Mesendoderm (in vitro differentiated cells): ENCODE measurements around the gene MAD1L1.

Experiments
- DNase-seq: peaks from one replicate; pipeline ENCODE4 v3.0.0; 2013
- H2AK5ac ChIP-seq: 2 replicates; pipeline ENCODE4 v1.6.1; 2013; ENCODE audit warnings: low read length, inconsistent platforms
- H2BK120ac ChIP-seq: 2 replicates; pipeline ENCODE4 v1.6.1; 2013; ENCODE audit warnings: low read depth, mild to moderate bottlenecking, low read length, moderate library complexity, mixed read lengths
- H2BK15ac ChIP-seq: replicated peaks from 2 replicates; pipeline ENCODE4 v1.6.1; 2013; ENCODE audit warnings: low read depth, mild to moderate bottlenecking, moderate library complexity
- H2BK5ac ChIP-seq: 2 replicates; pipeline ENCODE4 v1.6.1; 2013; ENCODE audit warnings: low read length, inconsistent platforms
- H3K18ac ChIP-seq: 2 replicates; pipeline ENCODE4 v1.6.1; 2013; ENCODE audit warnings: mild to moderate bottlenecking, low read length, mixed read lengths
- H3K23ac ChIP-seq: one replicate; pipeline ENCODE4 v1.6.1; 2013; ENCODE audit warnings: low read length
- H3K27ac ChIP-seq: 2 replicates; pipeline ENCODE4 v1.5.1; 2013; ENCODE audit warnings: low read depth, mild to moderate bottlenecking, inconsistent platforms, low read length, moderate library complexity
- H3K27me3 ChIP-seq: 2 replicates; pipeline ENCODE4 v1.6.1; 2013; ENCODE audit warnings: low read length, control low read depth, mild to moderate bottlenecking, inconsistent platforms; ENCODE audit not compliant: insufficient read depth, poor library complexity
- H3K36me3 ChIP-seq: 2 replicates; pipeline ENCODE4 v1.6.1; 2013; ENCODE audit warnings: low read length, inconsistent platforms; ENCODE audit not compliant: control insufficient read depth, insufficient read depth
- H3K4ac ChIP-seq: one replicate; pipeline ENCODE4 v1.6.1; 2013; ENCODE audit warnings: low read depth, mild to moderate bottlenecking, low read length, moderate library complexity
- H3K4me1 ChIP-seq: 2 replicates; pipeline ENCODE4 v1.6.1; 2013; ENCODE audit warnings: low read depth, low read length, inconsistent platforms; ENCODE audit not compliant: control insufficient read depth
- H3K4me2 ChIP-seq: 2 replicates; pipeline ENCODE4 v1.6.1; 2013; ENCODE audit warnings: low read length
- H3K4me3 ChIP-seq: 2 replicates; pipeline ENCODE4 v1.5.1; 2013; ENCODE audit warnings: mild to moderate bottlenecking, low read length
- H3K56ac ChIP-seq: one replicate; pipeline ENCODE4 v1.6.1; 2013; ENCODE audit warnings: low read length
- H3K79me1 ChIP-seq: 2 replicates; pipeline ENCODE4 v1.6.1; 2013; ENCODE audit warnings: low read length, inconsistent platforms
- H3K79me2 ChIP-seq: 2 replicates; pipeline ENCODE4 v1.6.1; 2013; ENCODE audit warnings: mild to moderate bottlenecking, low read length; ENCODE audit not compliant: control insufficient read depth, insufficient read depth
- H3K9ac ChIP-seq: 2 replicates; pipeline ENCODE4 v1.6.1; 2013; ENCODE audit warnings: low read length, inconsistent platforms
- H4K5ac ChIP-seq: one replicate; pipeline ENCODE4 v1.6.1; 2013; ENCODE audit warnings: low read length
- H4K8ac ChIP-seq: one replicate; pipeline ENCODE4 v1.6.1; 2013; ENCODE audit warnings: low read depth, mild to moderate bottlenecking, control low read depth, low read length, moderate library complexity
- WGBS: extraction: QIAGEN DNeasy Blood & Tissue Kit; methylation state at CpG from one replicate; pipeline ENCODE4 v1.1.7; 2013; ENCODE audit warnings: low lambda C conversion rate, missing lambda C conversion rate; ENCODE audit not compliant: insufficient coverage; ENCODE audit errors: extremely low coverage; 5-methylcytosine and 5-hydroxymethylcytosine counted together

Gene MAD1L1

GRCh38 chr7:2202901-2203765 is 29.6 kb downstream of the MAD1L1 start:
- Histone ChIP-seq H2BK120ac (no peak overlapping the region), H3K4ac (no peak overlapping the region), H3K79me1 (no peaks in the 10 kb centered on the region), H3K9ac (no peak overlapping the region), H4K5ac (no peak overlapping the region), H3K18ac (no peak overlapping the region), H3K56ac (no peak overlapping the region), H3K79me2 (no peaks in the 10 kb centered on the region), H3K27me3 (no peaks in the 10 kb centered on the region), H3K4me1 (no peaks in the 10 kb centered on the region), H4K8ac (no peak overlapping the region), H3K36me3 (peaks cover 6% of the 10 kb centered on the region), H3K27ac (no peak overlapping the region), H2BK15ac (no peak overlapping the region), H2BK5ac (no peak overlapping the region), H2AK5ac (no peak overlapping the region), H3K4me2 (no peak overlapping the region), H3K23ac (no peak overlapping the region), H3K4me3 (no peak overlapping the region)
- no peak for DNase-seq
- no CpG with 5 or more reads among the region's 20 CpGs for WGBS

- Histone ChIP-seq H3K56ac (no peak overlapping the region), H3K9ac (no peak overlapping the region), H3K79me2 (no peaks in the 10 kb centered on the region), H2AK5ac (no peak overlapping the region), H3K27ac (no peak overlapping the region), H3K36me3 (peaks cover 3% of the 10 kb centered on the region), H3K4ac (no peak overlapping the region), H4K8ac (no peak overlapping the region), H2BK120ac (no peak overlapping the region), H3K23ac (no peak overlapping the region), H4K5ac (no peak overlapping the region), H3K4me2 (no peak overlapping the region), H3K18ac (no peak overlapping the region), H3K79me1 (no peaks in the 10 kb centered on the region), H3K4me1 (no peaks in the 10 kb centered on the region), H2BK5ac (no peak overlapping the region), H3K27me3 (no peaks in the 10 kb centered on the region), H3K4me3 (no peak overlapping the region), H2BK15ac (no peak overlapping the region)
- DNase-seq, result no peak
- WGBS, result no CpG with 5 or more reads among the region's 14 CpGs
These were observed 30.4 kb downstream of the MAD1L1 start for GRCh38 chr7:2202361-2202761.

GRCh38 chr7:2201686-2202360 is 30.9 kb downstream of the MAD1L1 start:
- Histone ChIP-seq H3K27ac (no peak overlapping the region), H3K4me1 (no peaks in the 10 kb centered on the region), H2BK15ac (no peak overlapping the region), H2AK5ac (no peak overlapping the region), H3K4me2 (no peak overlapping the region), H4K8ac (no peak overlapping the region), H2BK120ac (no peak overlapping the region), H4K5ac (no peak overlapping the region), H3K18ac (no peak overlapping the region), H3K4me3 (no peak overlapping the region), H2BK5ac (no peak overlapping the region), H3K9ac (no peak overlapping the region), H3K23ac (no peak overlapping the region), H3K56ac (no peak overlapping the region), H3K79me1 (peaks cover 2% of the 10 kb centered on the region), H3K36me3 (peaks cover 3% of the 10 kb centered on the region), H3K4ac (no peak overlapping the region), H3K27me3 (no peaks in the 10 kb centered on the region), H3K79me2 (no peaks in the 10 kb centered on the region)
- no peak for DNase-seq
- no CpG with 5 or more reads among the region's 31 CpGs for WGBS

GRCh38 chr7:2201128-2201527 is 31.6 kb downstream of the MAD1L1 start:
- no peak overlapping the region for H4K5ac ChIP-seq
- H2AK5ac ChIP-seq, result no peak overlapping the region
- no peak overlapping the region for H3K9ac ChIP-seq
- H3K56ac ChIP-seq, result no peak overlapping the region
- peaks cover 2% of the 10 kb centered on the region for H3K79me1 ChIP-seq
- H3K36me3 ChIP-seq, result peaks cover 5% of the 10 kb centered on the region
- H3K18ac ChIP-seq, result no peak overlapping the region
- H3K27me3 ChIP-seq, result no peaks in the 10 kb centered on the region
- no peak overlapping the region for H3K27ac ChIP-seq
- H2BK120ac ChIP-seq, result no peak overlapping the region
- no peak overlapping the region for H3K23ac ChIP-seq
- H3K4me3 ChIP-seq, result no peak overlapping the region
- H3K4me2 ChIP-seq, result no peak overlapping the region
- H3K4ac ChIP-seq, result no peak overlapping the region
- no peak for DNase-seq
- H4K8ac ChIP-seq, result no peak overlapping the region
- H3K79me2 ChIP-seq, result no peaks in the 10 kb centered on the region
- H3K4me1 ChIP-seq, result no peaks in the 10 kb centered on the region
- no CpG with 5 or more reads among the region's 10 CpGs for WGBS
- H2BK15ac ChIP-seq, result no peak overlapping the region
- H2BK5ac ChIP-seq, result no peak overlapping the region

GRCh38 chr7:2200584-2200980 is 32.2 kb downstream of the MAD1L1 start:
- no peak overlapping the region for H4K5ac ChIP-seq
- peaks cover 2% of the 10 kb centered on the region for H3K79me1 ChIP-seq
- DNase-seq, result no peak
- WGBS, result no CpG with 5 or more reads among the region's 18 CpGs
- no peak overlapping the region for H2AK5ac ChIP-seq
- no peak overlapping the region for H4K8ac ChIP-seq
- H3K79me2 ChIP-seq, result no peaks in the 10 kb centered on the region
- no peak overlapping the region for H3K56ac ChIP-seq
- H3K36me3 ChIP-seq, result peaks cover 9% of the 10 kb centered on the region
- H2BK5ac ChIP-seq, result no peak overlapping the region
- no peak overlapping the region for H3K4me3 ChIP-seq
- no peak overlapping the region for H3K4me2 ChIP-seq
- H2BK15ac ChIP-seq, result no peak overlapping the region
- H3K18ac ChIP-seq, result no peak overlapping the region
- no peak overlapping the region for H2BK120ac ChIP-seq
- no peaks in the 10 kb centered on the region for H3K27me3 ChIP-seq
- no peaks in the 10 kb centered on the region for H3K4me1 ChIP-seq
- H3K9ac ChIP-seq, result no peak overlapping the region
- no peak overlapping the region for H3K4ac ChIP-seq
- H3K23ac ChIP-seq, result no peak overlapping the region
- H3K27ac ChIP-seq, result no peak overlapping the region
